ENCODE results near the gene BAHD1. TPM values are rescaled to one million over a fixed set of nuclear protein-coding genes. Genes with fewer than 3 reads are reported as not detected.

Gene BAHD1
- total and polyA plus RNA-seq, 8 donors: 11.4 to 27.2 (median 15.4) TPM

GRCh38 chr15:40439461-40439959 is 1.2 kb upstream of the BAHD1 start:
- Histone ChIP-seq H3K27me3 (peaks cover 23 to 71% of the 10 kb centered on the region in 2 donors), H3K9me3 (no peaks in the 10 kb centered on the region), H3K27ac (no peak overlapping the region), H3K4me1 (peaks cover 25 to 50% of the 10 kb centered on the region in 2 donors), H3K4me3 (peak overlapping the region; percentile 28 to 80), H3K36me3 (no peaks in the 10 kb centered on the region)
- TF ChIP-seq, protein P1, sequence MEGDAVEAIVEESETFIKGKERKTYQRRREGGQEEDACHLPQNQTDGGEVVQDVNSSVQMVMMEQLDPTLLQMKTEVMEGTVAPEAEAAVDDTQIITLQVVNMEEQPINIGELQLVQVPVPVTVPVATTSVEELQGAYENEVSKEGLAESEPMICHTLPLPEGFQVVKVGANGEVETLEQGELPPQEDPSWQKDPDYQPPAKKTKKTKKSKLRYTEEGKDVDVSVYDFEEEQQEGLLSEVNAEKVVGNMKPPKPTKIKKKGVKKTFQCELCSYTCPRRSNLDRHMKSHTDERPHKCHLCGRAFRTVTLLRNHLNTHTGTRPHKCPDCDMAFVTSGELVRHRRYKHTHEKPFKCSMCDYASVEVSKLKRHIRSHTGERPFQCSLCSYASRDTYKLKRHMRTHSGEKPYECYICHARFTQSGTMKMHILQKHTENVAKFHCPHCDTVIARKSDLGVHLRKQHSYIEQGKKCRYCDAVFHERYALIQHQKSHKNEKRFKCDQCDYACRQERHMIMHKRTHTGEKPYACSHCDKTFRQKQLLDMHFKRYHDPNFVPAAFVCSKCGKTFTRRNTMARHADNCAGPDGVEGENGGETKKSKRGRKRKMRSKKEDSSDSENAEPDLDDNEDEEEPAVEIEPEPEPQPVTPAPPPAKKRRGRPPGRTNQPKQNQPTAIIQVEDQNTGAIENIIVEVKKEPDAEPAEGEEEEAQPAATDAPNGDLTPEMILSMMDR (IDR thresholded peaks at IDR 0.05): no peak
- DNase-seq (peak in 1 of 4 donors; percentile 75), ATAC-seq (peak; percentile 7)
- intact Hi-C loops (cut with DNase I): no loop called here

DNA sequence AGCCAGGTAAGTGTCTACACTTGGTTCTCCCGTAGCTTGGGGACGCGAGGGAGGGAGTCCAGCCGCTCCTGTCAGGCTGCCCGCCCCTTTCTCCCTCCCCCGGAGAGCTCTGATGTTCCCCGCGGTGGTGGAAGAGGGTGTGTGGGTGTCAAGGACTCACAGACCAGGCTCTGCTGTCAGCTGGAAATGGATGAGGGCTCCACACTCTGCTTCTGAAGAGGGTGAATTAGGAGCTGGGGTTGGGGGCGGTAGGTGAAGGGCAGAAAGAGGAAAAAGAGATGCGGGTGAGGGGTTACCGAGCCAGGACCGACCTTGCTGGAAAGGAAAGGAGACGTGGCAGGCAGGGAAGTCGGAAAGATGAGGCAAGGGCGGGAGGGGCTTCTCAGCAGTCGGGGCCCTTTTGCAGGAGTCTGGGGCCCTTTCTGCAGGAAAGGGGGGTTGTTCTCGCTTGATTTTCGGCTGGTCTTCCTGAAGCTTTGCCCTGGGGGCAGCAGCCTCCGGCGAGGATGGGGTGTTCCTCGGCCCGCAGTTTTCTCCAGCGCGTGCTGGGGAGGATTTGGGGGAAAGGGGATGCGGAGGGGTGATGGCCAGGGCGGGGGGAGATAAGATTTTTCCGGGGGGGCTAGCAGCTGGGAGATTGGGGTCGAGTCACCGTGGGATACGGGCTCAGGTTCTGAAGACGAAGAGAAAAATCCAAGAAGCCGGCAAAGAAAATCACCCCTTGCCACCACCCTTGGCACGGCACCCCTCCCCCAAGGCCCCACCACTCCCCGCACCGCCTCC is 602 bp upstream of the BAHD1 start:
- H3K27me3 ChIP-seq: peaks cover 23 to 65% of the 10 kb centered on the region in 2 donors
- no peaks in the 10 kb centered on the region for H3K9me3 ChIP-seq
- H3K4me3 ChIP-seq: peak overlapping the region; percentile 28 to 80
- peaks cover 25 to 56% of the 10 kb centered on the region in 2 donors for H3K4me1 ChIP-seq
- peak in 2 of 4 donors; percentile 63 to 69 for DNase-seq
- ATAC-seq: peak; percentile 37
- TF ChIP-seq, protein P1 (IDR thresholded peaks at IDR 0.05): no peak
- no peaks in the 10 kb centered on the region for H3K36me3 ChIP-seq
- no peak overlapping the region for H3K27ac ChIP-seq
- intact Hi-C loops (cut with DNase I): no loop called here

- TF ChIP-seq, protein P1 (IDR thresholded peaks at IDR 0.05): no peak
- intact Hi-C loops (cut with DNase I): no loop called here
- peak in 1 of 4 donors; percentile 87 for DNase-seq
- peaks cover 16 to 51% of the 10 kb centered on the region in 2 donors for H3K4me1 ChIP-seq
- peak overlapping the region; percentile 80 to 91 for H3K4me3 ChIP-seq
- H3K9me3 ChIP-seq: no peaks in the 10 kb centered on the region
- H3K36me3 ChIP-seq: no peaks in the 10 kb centered on the region
- H3K27me3 ChIP-seq: peaks cover 10 to 48% of the 10 kb centered on the region in 2 donors
- peak overlapping the region; percentile 1 to 18 for H3K27ac ChIP-seq
- ATAC-seq: peak; percentile 4
Observed at GRCh38 chr15:40441565-40442531, 1.1 kb downstream of the BAHD1 start.

DNA sequence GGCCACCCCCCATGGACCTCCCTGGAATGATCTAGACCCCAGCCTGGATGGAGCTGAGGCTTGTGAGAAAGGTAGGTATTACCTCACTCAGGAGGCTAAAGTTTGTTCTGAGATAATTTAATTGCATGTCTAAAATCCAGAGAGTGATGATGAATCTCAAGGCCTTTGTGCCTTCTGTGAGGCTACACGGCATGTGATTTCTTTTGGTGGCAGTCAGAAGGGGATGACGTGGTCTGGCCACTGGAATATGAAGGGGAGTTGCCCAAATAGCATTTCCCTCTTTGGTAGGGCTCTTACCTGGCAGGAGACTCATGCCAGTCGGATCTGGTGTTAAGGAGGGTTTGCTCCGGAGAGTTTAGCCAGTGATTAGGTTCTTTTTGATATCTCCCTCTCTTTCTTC is 2.5 kb downstream of the BAHD1 start:
- Histone ChIP-seq H3K27ac (peak overlapping the region; percentile 1 to 2), H3K4me1 (peaks cover 15 to 50% of the 10 kb centered on the region in 2 donors)
- TF ChIP-seq, protein P1 (IDR thresholded peaks at IDR 0.05): no peak

More for the DNA sequence above, 2.5 kb downstream of the BAHD1 start:
- intact Hi-C loops (cut with DNase I): no loop called here
- Histone ChIP-seq H3K4me3 (no peak overlapping the region), H3K9me3 (no peaks in the 10 kb centered on the region), H3K27me3 (peaks cover 0 to 34% of the 10 kb centered on the region in 2 donors), H3K36me3 (no peaks in the 10 kb centered on the region)
- DNase-seq (peak in 1 of 4 donors; percentile 6), ATAC-seq (no peak)

Data from left lung (tissue), 10 donors.